HT-29 (cell line): Measurements from ENCODE around the gene PKHD1. TPM values are rescaled to one million over a fixed set of nuclear protein-coding genes. Genes with fewer than 3 reads are reported as not detected.

ENCODE experiments used
- DNase-seq: peaks from one replicate; pipeline ENCODE4 v3.0.0-alpha.2; 2015; ENCODE audit warnings: low spot score
- total RNA-seq: library from RNA; depleted of rRNA; stranded (reverse); fragments of >200 nt; shearing (Covaris generic); gene quantifications from 2 replicates; pipeline ENCODE4 v1.2.3, GENCODE V29; 2014

The PKHD1 gene
- total RNA-seq, 1 experiment from 2014 or later, result 0.10 TPM

GRCh38 chr6:51684603-51685002 is 402.8 kb downstream of the PKHD1 start:
- DNase-seq, result no peak

DNA sequence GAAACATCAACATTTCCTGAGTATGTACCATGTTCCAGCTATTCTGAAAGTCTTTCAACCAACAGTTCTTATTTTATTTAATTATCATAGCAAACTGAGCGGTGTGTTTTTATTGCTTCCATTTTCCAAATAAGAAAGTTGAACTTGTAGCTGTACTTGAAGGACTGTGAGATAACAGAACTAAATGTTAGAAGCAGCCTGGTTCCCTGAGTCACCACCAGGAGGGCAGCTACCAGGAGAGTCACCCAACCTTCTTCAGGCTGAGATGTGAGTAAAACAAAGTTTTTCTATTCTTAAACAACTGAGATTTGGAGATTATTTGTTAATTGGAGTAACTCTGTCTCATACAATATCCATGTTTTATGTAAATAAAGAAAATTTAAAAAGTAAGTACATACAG is 403.4 kb downstream of the PKHD1 start:
- no peak for DNase-seq

GRCh38 chr6:51678905-51679620 is 408.4 kb downstream of the PKHD1 start:
- DNase-seq, result no peak

GRCh38 chr6:51678274-51678673 is 409.1 kb downstream of the PKHD1 start:
- DNase-seq, result no peak

DNA sequence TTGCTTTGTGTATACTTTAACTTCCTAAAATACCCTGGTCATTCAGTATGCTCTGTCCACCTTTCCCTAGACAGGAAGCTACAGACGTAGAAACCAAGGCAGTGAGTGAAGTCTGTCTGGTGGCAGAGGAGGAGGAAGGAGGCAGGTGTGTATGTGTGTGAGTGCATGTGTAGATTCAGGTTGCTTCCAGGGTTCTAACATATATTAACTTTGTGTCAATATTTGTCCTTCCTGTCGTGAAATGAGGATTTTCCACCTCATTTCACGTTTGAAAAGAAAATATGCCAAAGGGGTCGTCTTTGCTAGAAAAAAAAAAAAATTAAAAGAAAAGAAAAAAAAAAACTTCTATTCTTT is 411.5 kb downstream of the PKHD1 start:
- no peak for DNase-seq

DNA sequence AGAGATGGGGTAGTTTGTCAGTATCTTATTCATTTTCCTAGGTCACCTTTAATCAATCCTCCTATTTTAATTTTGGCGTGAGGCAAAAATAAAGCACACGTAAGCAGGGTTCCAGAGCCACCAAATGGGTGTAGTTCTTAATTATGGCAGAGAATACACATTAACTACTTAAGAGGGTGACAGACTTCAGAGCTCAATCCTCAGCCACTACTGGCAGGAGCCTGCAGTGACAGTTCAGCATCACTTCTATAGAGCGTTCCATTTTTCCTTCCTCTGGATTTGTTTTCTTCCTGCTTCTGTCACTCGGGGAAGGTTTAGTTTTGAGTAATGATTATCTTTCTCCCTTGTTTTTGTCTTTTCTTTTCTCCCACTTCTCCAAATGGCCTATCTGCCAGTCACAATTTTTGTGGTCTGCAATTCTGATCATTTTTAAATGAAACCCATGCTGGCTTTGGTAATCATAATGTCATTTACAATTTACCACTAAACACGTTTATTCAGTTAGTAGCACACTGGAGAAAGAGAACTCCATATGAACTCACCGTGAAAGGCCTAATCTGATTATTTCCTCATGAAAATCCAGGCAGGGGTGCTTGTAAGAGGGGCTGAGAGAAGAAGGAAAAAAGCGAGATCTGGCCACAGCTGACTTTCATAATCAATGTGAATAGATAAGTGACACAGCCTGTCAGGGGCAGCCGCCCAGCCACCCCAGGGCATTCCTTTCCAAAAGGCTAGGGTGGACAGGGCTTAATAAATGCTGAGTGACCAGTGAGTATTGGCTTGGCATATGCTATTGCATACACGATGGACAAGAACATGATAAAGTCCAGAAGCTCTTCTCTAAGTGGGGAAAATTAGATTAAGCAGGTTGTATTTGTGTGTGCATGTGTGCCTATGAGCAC is 412.1 kb downstream of the PKHD1 start:
- no peak for DNase-seq

- no peak for DNase-seq
These were observed 423.9 kb downstream of the PKHD1 start for GRCh38 chr6:51663525-51663924.

- DNase-seq, result no peak
These were observed 426.6 kb downstream of the PKHD1 start for GRCh38 chr6:51660767-51661166.

DNA sequence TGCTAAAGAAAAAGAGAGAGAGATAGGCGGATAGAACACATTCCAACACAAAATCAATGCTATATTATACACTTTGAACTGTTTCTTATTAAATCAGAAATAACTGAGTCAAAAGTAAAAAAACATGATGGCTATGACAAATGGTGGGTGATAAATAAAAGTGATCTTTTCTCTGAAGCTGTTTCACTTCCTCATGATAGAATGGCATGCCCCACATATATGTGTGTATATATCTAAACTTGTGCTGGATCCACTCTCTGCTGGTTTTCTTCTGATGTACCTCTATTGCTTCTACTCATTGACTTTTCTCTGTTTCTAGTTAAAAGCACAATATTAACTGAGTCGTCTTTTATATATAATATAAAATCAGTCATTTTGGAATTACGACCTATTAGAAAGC is 429.9 kb downstream of the PKHD1 start:
- no peak for DNase-seq

- no peak for DNase-seq
These were observed 431.9 kb downstream of the PKHD1 start for GRCh38 chr6:51655517-51655916.

DNA sequence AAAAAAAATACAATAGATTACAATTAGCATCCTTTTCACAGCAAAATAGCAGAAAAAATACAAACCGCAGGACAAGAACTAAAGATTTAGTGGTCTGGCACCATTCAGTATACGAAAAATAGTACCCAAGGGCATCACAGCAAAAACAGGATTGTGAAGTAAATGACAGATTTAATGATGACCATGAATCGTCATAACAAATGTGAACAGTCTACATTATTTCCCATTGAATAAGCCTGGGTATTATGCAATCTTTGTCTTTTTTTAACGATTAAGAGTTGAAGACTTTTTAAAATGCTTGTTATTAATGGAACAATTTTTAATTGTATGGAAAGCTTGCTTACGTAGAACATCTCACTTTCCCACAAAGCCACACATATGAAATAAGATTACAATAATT is 432.8 kb downstream of the PKHD1 start:
- DNase-seq, result no peak

DNA sequence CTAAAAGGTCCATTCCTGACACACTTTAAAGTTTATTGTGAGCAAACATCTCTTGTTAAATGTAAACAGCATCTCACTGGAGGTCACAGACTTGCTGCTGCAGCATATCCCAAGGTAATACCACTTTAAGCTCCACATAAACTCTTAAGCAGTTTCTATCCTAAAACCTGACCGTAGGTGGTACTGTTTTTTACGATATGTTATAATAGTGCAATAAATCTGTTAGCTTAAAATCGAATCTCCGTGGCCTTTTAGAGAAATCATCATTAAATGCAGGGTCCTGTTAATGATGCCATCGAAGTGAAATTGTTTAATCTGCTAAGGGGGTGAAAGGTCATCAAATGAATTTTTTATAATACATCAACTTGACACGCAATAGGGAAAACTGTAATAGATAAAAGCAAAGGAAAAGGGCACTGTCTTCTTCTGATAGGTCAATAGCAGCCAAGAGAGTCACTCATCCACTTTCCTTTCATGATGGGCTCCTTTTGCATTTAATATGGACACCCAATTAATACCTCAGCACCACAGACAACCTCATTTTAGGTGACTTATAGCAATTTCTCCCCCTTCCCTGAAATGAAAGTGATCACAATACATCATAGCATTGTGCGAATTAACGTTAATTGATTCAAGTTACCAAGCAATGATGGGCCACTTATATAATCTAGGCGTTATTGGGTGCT is 436.1 kb downstream of the PKHD1 start:
- no peak for DNase-seq

DNA sequence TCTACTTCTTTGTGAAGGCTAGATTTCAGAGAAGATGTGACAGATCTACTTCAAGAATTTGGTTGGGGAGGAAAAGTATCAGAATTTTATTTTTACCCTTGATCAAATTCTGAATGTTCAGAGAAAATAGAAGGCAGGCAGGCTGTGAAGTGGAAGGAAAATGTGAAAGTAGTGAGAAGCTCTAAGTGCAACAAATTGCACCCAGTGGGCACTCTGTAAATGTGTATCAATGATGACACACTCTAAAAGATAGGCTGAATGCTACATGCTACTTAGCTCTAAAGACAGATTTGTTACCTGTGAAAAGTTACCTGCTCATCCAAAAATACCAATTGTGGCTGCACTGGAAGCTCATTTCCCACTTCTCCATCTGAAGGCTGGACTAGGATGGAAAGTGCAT is 438.6 kb downstream of the PKHD1 start:
- DNase-seq, result no peak

- no peak for DNase-seq
These were observed 439.2 kb downstream of the PKHD1 start for GRCh38 chr6:51648236-51648635.

- DNase-seq, result no peak
These were observed 443.0 kb downstream of the PKHD1 start for GRCh38 chr6:51644426-51644825.

DNA sequence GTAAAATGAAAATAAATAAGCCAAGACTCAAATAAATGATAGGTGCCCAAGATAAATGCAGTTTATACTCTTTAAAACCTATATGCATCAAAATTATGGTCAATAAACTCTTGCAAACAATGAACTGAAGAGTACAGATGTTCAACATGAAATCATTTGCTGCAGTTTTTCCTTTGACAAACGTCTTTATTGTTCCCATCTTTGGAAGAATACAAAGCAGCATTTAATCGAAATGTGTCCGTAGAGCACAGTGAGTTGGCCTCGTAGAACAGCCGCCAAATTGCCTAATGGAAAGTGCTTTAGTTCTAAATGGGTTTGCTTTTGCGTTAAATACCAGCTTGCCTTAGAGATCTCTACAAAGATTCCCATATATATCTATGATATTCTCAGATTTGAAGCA is 447.4 kb downstream of the PKHD1 start:
- DNase-seq, result no peak

- no peak for DNase-seq
These were observed 454.0 kb downstream of the PKHD1 start for GRCh38 chr6:51633424-51633823.

GRCh38 chr6:51630011-51630410 is 457.4 kb downstream of the PKHD1 start:
- no peak for DNase-seq

DNA sequence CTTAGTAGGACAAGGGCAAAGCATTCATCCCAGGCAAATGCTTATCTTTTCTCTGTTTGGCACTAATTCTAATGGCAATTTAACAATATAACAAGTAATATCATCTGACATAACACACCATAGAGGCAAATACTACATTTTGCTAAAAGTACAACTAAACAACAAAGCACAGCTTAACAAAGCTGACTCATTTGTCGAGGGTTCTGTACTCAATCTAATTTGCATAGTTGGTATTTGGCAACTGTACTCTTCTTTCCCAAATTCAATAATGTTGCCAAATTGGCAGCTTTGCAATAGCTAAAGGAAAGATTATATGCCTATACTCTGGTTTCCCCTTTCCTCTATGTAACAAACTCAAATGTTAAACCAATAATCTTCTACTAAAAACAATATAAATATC is 461.0 kb downstream of the PKHD1 start:
- DNase-seq, result no peak

DNA sequence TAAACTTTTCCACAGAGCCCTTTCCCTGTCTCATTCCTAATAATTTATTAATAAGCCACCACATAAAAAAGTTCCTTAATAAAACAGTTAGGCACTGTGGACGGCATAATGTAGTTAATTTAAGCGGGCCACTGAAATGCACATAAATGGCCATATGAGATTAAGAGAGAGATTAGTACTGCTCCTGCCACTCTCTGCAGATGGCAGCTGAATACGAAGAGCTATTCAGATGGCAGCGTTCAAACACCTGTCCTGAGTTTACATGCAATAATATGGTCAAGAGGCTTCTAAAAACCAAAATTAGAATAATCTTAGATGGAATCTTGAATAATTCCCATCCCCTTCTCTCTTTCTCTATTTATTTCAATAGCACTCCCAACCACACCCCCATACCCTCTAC is 461.8 kb downstream of the PKHD1 start:
- DNase-seq, result no peak

DNA sequence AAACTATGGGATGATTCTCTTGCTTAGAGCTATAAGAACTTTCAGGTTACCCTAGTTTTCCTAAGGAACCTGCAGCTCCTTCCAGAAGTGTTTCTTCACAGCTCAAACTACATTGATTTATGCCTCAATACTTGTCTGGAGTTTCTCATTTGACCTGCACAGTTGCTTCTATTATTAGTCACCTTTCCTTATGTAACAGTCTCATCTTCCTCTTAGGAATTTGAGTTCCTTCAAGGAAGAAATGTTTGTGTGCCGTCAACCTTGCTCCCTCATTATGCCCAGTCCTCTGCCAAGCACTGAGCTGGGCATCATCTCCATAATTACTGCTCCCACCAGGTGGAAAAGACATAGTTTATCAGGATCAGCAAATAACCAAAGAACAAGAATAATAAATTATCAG is 466.4 kb downstream of the PKHD1 start:
- DNase-seq, result no peak

DNA sequence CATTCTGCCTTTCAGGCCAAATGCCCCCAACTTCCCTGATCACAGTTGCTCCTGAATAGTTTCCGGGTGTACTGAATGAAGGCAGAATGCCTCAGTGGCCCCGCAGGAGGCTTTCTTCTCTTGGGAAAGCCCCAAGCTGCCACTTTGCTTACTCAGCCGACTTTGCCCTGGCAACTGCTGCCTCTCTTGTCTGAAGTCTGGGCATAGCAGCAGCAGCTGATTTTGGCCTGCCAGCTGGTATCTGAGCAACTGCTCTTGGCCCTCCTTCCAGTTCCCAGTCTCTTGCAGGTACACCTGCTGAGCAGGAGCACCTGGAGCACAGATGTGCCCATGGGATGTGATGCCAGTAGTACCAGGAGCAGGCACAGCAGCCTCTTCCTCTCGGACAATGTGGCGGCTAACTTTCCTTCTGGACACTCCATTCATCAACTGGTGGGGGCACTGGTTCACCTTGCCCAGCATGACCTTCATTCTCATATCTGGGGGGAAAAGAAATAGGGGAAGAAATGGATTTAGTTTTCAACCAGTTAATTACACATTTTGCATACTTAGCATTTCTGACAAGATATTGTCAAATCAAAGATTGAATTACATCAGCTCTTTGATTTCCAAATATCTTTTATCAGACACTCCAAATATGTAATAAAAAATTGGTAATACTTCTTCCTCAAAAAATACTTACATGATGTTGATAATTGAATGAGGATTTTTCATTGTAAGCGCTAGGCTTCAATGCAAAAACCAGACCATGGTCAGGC is 468.2 kb downstream of the PKHD1 start:
- DNase-seq, result no peak
